ENCODE results near the gene FITM1. TPM values are rescaled to one million over a fixed set of nuclear protein-coding genes. Genes with fewer than 3 reads are reported as not detected.

FITM1 gene
- total and polyA plus RNA-seq, 8 donors = 2.7 to 12.0 (median 4.0) TPM

- FAIRE-seq = no peak
- peaks cover 0 to 20% (median 7%) of the 10 kb centered on the region in 3 donors for H3K36me3 ChIP-seq
- peaks cover 7 to 24% (median 24%) of the 10 kb centered on the region in 3 donors for H3K4me1 ChIP-seq
Observed at GRCh38 chr14:24139272-24139934, 8.9 kb downstream of the FITM1 start.

GRCh38 chr14:24141097-24141880 is 10.8 kb downstream of the FITM1 start, which contains the start of gene EMC9:
Gene EMC9 (minus strand): TSS chr14:24141591. CDS start chr14:24141304, 287 bp downstream.
- ATAC-seq = peak; percentile 90 to 94 (median 91)
- intact Hi-C loops (cut with DNase I) = no loop called here

More at GRCh38 chr14:24139272-24139934, 8.9 kb downstream of the FITM1 start:
- no peaks in the 10 kb centered on the region for H3K27me3 ChIP-seq
- peak overlapping the region in 2 of 4 donors; percentile 1 to 63 for H3K4me3 ChIP-seq
- no peaks in the 10 kb centered on the region for H3K9me3 ChIP-seq
- TF ChIP-seq CTCF (IDR thresholded peaks at IDR 0.05) = no peak
- ATAC-seq (no peak), DNase-seq (peak in 1 of 6 donors; percentile 55)
- 55 to 60% methylated on average over 9 of the region's 9 CpGs for WGBS, 2 donors
- intact Hi-C loops (cut with DNase I) = no loop called here
- peak overlapping the region in 1 of 4 donors; percentile 86 for H3K27ac ChIP-seq

DNA sequence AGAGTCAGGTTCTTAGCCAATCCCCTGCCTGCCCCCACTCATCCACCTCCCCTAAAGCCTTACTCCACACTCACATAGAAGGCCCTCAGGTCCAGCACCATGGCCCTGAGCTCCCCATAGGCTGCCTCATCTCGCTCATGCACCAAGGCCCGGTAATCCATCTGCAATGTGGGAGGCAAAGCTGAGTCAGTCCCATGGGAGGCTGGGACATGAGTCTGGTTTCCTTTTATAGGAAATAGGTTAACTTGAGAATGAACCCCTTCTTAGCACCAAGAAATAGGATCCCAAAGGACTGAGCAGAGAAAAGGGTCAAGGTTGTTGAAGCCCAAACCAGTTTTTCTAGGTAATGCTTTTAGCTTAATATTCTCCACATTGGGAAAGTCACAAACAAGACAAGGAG is 13.1 kb downstream of the FITM1 start:
- 90 to 91% methylated on average over 2 of the region's 2 CpGs for WGBS, 2 donors
- peaks cover 8 to 35% (median 31%) of the 10 kb centered on the region in 3 donors for H3K4me1 ChIP-seq
- H3K4me3 ChIP-seq = no peak overlapping the region
- TF ChIP-seq CTCF (IDR thresholded peaks at IDR 0.05) = no peak
- DNase-seq (no peak), ATAC-seq (no peak), FAIRE-seq (no peak)
- H3K27me3 ChIP-seq = no peaks in the 10 kb centered on the region
- H3K9me3 ChIP-seq = no peaks in the 10 kb centered on the region
- H3K27ac ChIP-seq = no peak overlapping the region
- peaks cover 0 to 8% (median under 1%) of the 10 kb centered on the region in 3 donors for H3K36me3 ChIP-seq
- intact Hi-C loops (cut with DNase I) = no loop called here

More at GRCh38 chr14:24141097-24141880, 10.8 kb downstream of the FITM1 start, which contains the start of gene EMC9:
- WGBS, 2 donors = 0% methylated on average over 64 to 65 of the region's 65 CpGs
- peak within 1 kb of the TSS; percentile 63 to 70 (median 64) for H3K4me3 ChIP-seq
- DNase-seq (peak; percentile 98 to 100 (median 100)), FAIRE-seq (no peak)
- H3K4me1 ChIP-seq = peaks cover 15 to 38% (median 25%) of the 10 kb centered on the region in 3 donors
- peaks cover 0 to 20% (median 7%) of the 10 kb centered on the region in 3 donors for H3K36me3 ChIP-seq
- no peaks in the 10 kb centered on the region for H3K9me3 ChIP-seq
- no peaks in the 10 kb centered on the region for H3K27me3 ChIP-seq
- peak; percentile 29 to 59 (median 38) for TF ChIP-seq CTCF (IDR thresholded peaks at IDR 0.05)
- H3K27ac ChIP-seq = peak within 1 kb of the TSS; percentile 46 to 86 (median 82)

DNA sequence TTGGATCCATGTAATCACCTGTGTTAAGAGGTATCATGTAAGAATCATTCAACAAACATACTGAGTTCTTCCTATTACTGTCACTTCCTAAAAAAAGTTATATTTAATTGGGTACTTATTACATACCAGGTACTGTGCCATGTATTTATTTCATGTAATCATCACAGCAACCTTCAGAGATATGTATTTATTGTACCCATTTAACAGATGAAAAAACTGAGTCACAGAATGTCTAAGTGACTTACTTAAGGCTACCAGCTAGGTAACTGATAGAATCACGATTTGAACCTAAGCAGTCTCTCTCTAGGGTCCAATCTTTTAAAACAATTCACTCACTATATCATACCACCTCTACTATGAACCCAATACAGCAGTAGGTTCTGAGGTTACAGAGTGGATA is 14.0 kb downstream of the FITM1 start:
- ATAC-seq (no peak), FAIRE-seq (no peak), DNase-seq (no peak)
- H3K4me1 ChIP-seq = peaks cover 8 to 36% (median 24%) of the 10 kb centered on the region in 3 donors
- no peak overlapping the region for H3K27ac ChIP-seq
- no peaks in the 10 kb centered on the region for H3K27me3 ChIP-seq
- H3K4me3 ChIP-seq = no peak overlapping the region
- WGBS, 2 donors = 68 to 92% methylated on average over 1 of the region's 1 CpG
- no peak for TF ChIP-seq CTCF (IDR thresholded peaks at IDR 0.05)
- H3K9me3 ChIP-seq = no peaks in the 10 kb centered on the region
- peaks cover 0 to 6% (median 5%) of the 10 kb centered on the region in 3 donors for H3K36me3 ChIP-seq
- intact Hi-C loops (cut with DNase I) = no loop called here

Measured in pancreas (tissue), 10 donors.